Pancreas (tissue), 10 donors: ENCODE results near the gene CHRNB1. TPM values are rescaled to one million over a fixed set of nuclear protein-coding genes. Genes with fewer than 3 reads are reported as not detected.
A peak's percentile ranks its signal among the peaks of the same experiment; 100 is the strongest.

Experiments
- ATAC-seq, 4 donors: fragments of 200-7000 bp; cut with Tn5 transposase; one replicate each; pipeline versions ENCODE4 v1.8.0 to v1.9.1; 2020; ENCODE audit warnings: mild to moderate bottlenecking in 4 of 4, moderate library complexity in 4 of 4
- DNase-seq, 6 donors: peaks; one replicate each; pipeline ENCODE4 v3.0.0-alpha.2; 2020
- FAIRE-seq: peaks from 2 replicates; lab custom pipeline; 2012; peaks lifted over from hg19 to GRCh38; lab: Jason Lieb, UNC
- H3K27ac ChIP-seq, 4 donors: fragments of 200-600 bp; sonication (generic); 1 replicate in 3 of 4; 2 replicates in 1 of 4; pipeline versions ENCODE4 v1.5.0 to v1.8.0; 2020
- H3K27me3 ChIP-seq, 4 donors: fragments of 200-600 bp; one replicate each; pipeline ENCODE4 v1.8.0; 2021
- H3K36me3 ChIP-seq, 3 donors: fragments of 200-600 bp; sonication (generic) in 1 of 3; one replicate each; pipeline versions ENCODE4 v1.5.0 to v1.8.0; 2020 to 2021
- H3K4me1 ChIP-seq, 3 donors: fragments of 200-600 bp; one replicate each; pipeline ENCODE4 v1.8.0; 2021
- H3K4me3 ChIP-seq, 4 donors: fragments of 200-600 bp; sonication (generic) in 2 of 4; one replicate each; pipeline versions ENCODE4 v1.5.0 to v1.8.0; 2020 to 2021
- H3K9me3 ChIP-seq, 4 donors: fragments of 200-600 bp; one replicate each; pipeline ENCODE4 v1.8.0; 2021
- CTCF ChIP-seq, 4 donors: fragments of 200-600 bp; sonication (generic) in 3 of 4; IDR thresholded peaks; one replicate each; pipeline versions ENCODE4 v1.5.0 to v1.8.0; 2021; ENCODE audit warnings: antibody characterized with exemption in 4 of 4
- WGBS, 2 donors: extraction: QIAGEN DNeasy Blood & Tissue Kit; methylation state at CpG; one replicate each; pipeline ENCODE4 v1.1.7; 2013; 5-methylcytosine and 5-hydroxymethylcytosine counted together
- intact Hi-C, 3 donors: fragments of 100-400 bp; cut with DNase I; formaldehyde crosslinking; loops; one replicate each; pipeline versions ENCODE4 v1.11.1 to v1.14.2; 2022
- polyA plus RNA-seq, 2 donors: library from polyadenylated mRNA; stranded (reverse); fragments of 200-250 nt; gene quantifications; one replicate each; pipeline ENCODE4 v1.2.3, GENCODE V29; 2013
- total RNA-seq, 6 donors: library from RNA; stranded (reverse); fragmentation: NEBNext Ultra II Directional in 4 of 6; extraction: Animal tissue kit (Norgen Biotek cat#: 25700) in 4 of 6; gene quantifications; one replicate each; pipeline versions ENCODE4 v1.2.1 to v1.2.4, GENCODE V29; 2021 to 2023
- donor health status: healthy with polysubstance abuse.
- donor health status: DM: no; HTN: no; CAD: no; lungs with moderate emphysema.
- donor health status: DM: no; HTN: no; CAD: no.
- donor health status: control.
- donor health status: control.
- donor health status: Bipolar disorder and iron deficiency.
- donor health status: DM: yes; HTN: yes; CAD: no.
- donor health status: DM: no; HTN: no; CAD: no.
- donor health status: DM: no; HTN: no; CAD: no.
- donor health status: DM: yes; HTN: yes; CAD: no.

CHRNB1 gene
- total and polyA plus RNA-seq, 8 donors = 7.5 to 15.0 (median 9.7) TPM

DNA sequence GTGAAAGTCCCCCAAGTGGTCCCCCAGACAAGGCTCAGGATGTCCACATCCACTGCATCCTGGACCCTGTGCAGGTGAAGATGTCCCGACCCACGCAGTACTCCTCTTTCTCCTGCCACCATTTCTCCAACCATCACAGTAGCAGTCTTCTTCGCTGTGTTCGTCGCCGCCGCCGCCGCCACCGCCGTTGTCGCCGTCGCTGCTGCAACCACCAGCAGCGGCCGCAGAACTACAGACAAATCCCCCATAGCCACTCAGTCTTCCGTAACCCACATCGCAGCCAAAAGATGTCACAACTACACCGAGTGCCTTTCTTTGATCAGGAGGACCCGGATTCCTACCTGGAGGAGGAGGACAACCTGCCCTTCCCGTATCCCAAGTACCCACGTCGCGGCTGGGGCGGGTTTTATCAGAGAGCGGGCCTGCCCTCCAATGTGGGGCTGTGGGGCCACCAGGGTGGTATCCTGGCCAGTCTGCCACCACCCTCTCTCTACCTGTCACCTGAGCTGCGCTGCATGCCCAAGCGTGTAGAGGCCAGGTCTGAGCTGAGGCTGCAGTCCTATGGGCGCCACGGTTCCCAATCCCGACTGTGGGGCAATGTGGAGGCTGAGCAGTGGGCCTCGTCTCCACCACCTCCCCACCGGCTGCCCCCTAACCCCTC is 18.5 kb upstream of the CHRNB1 start:
- ATAC-seq = no peak

GRCh38 chr17:7426896-7427489 is 17.9 kb upstream of the CHRNB1 start:
- intact Hi-C loops = no loop called here
- Histone ChIP-seq H3K4me1 (no peaks in the 10 kb centered on the region), H3K4me3 (no peak overlapping the region), H3K9me3 (no peaks in the 10 kb centered on the region), H3K27ac (no peak overlapping the region), H3K36me3 (no peaks in the 10 kb centered on the region), H3K27me3 (no peaks in the 10 kb centered on the region)
- 84 to 92% methylated on average over 29 of the region's 29 CpGs for WGBS, 2 donors
- DNase-seq (peak in 2 of 6 donors; percentile 36 to 71), FAIRE-seq (no peak), ATAC-seq (no peak)
- TF ChIP-seq CTCF (IDR thresholded peaks at IDR 0.05) = no peak

More for the DNA sequence above, 18.5 kb upstream of the CHRNB1 start:
- Histone ChIP-seq H3K27me3 (no peaks in the 10 kb centered on the region), H3K27ac (no peak overlapping the region), H3K9me3 (no peaks in the 10 kb centered on the region), H3K4me3 (no peak overlapping the region), H3K36me3 (no peaks in the 10 kb centered on the region), H3K4me1 (no peaks in the 10 kb centered on the region)
- WGBS, 2 donors = 87 to 90% methylated on average over 33 of the region's 33 CpGs
- FAIRE-seq (no peak), DNase-seq (peak in 1 of 6 donors; percentile 30)
- TF ChIP-seq CTCF (IDR thresholded peaks at IDR 0.05) = no peak
- intact Hi-C loops = no loop called here

DNA sequence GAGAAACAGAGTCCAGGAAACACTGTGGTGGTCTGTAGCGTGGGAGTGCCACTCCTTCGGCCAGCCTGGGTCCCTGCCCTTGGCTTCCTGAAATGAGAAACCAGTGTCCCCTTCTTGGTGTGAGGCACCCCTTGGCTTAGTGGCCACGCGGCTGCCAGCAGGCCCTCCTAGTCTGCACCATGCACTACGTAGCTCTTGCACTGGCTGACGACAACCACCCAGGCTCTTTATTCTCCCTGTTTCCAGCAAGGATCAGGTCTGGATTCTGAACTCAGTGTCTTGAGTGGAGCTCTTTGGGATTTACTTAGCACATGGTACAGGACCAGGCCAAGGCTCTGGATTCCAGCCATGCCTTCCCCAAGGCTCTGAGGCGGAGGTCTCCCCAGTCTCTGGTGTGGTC is 17.3 kb upstream of the CHRNB1 start:
- 89 to 92% methylated on average over 7 of the region's 7 CpGs for WGBS, 2 donors
- ATAC-seq = no peak
- intact Hi-C loops = no loop called here
- Histone ChIP-seq H3K27me3 (no peaks in the 10 kb centered on the region), H3K27ac (no peak overlapping the region), H3K9me3 (no peaks in the 10 kb centered on the region), H3K4me1 (no peaks in the 10 kb centered on the region), H3K4me3 (no peak overlapping the region), H3K36me3 (no peaks in the 10 kb centered on the region)
- no peak for TF ChIP-seq CTCF (IDR thresholded peaks at IDR 0.05)
- no peak for DNase-seq
- FAIRE-seq = no peak

- H3K4me1 ChIP-seq = no peaks in the 10 kb centered on the region
- no peak within 1 kb of the TSS for H3K4me3 ChIP-seq
- FAIRE-seq (no peak), DNase-seq (no peak), ATAC-seq (no peak)
- no peaks in the 10 kb centered on the region for H3K9me3 ChIP-seq
- H3K27ac ChIP-seq = no peak within 1 kb of the TSS
- no peak for TF ChIP-seq CTCF (IDR thresholded peaks at IDR 0.05)
- no peaks in the 10 kb centered on the region for H3K27me3 ChIP-seq
- no peaks in the 10 kb centered on the region for H3K36me3 ChIP-seq
- WGBS, 2 donors = 46 to 64% methylated on average over 5 of the region's 5 CpGs
- intact Hi-C loops = no loop called here
Measured at GRCh38 chr17:7428557-7428956, 16.3 kb upstream of the CHRNB1 start, which contains the start of gene SPEM3. TSS of gene SPEM3 (plus strand) at chr17:7428857. CDS start at chr17:7428903, 46 bp downstream.

DNA sequence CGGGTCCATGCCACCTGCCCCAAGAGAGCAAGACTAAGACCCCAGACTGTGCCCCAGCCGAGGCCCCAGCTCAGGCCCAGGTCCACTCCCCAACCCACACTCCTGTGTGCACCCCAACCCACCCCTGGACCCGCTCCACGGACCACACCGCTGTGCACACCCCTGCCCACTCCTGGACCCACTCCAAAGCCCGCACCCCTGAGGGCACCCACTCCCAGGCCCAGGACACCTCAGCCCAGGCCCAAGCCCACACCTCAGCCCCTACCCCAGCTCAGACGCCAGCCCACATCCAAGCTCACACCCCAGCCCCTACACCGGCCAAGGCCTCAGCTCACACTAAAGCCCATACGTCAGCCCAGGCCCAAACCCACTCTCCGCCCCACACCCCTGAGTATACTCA is 15.1 kb upstream of the CHRNB1 start:
- no peaks in the 10 kb centered on the region for H3K4me1 ChIP-seq
- WGBS, 2 donors = 84 to 90% methylated on average over 10 of the region's 10 CpGs
- H3K9me3 ChIP-seq = no peaks in the 10 kb centered on the region
- intact Hi-C loops = loop anchor here in 2 of 3 donors (10.0 kb wide), 1 partner anchor 75 kb away; the partner anchor contains the start of genes KCTD11 (in 2 of the 2) and TMEM95 (in 2 of the 2)
- DNase-seq (peak in 1 of 6 donors; percentile 74), FAIRE-seq (no peak), ATAC-seq (no peak)
- H3K27ac ChIP-seq = no peak overlapping the region
- no peak for TF ChIP-seq CTCF (IDR thresholded peaks at IDR 0.05)
- H3K4me3 ChIP-seq = no peak overlapping the region
- H3K36me3 ChIP-seq = no peaks in the 10 kb centered on the region
- no peaks in the 10 kb centered on the region for H3K27me3 ChIP-seq
